ENCODE measurements around the gene C17orf113.

DNA sequence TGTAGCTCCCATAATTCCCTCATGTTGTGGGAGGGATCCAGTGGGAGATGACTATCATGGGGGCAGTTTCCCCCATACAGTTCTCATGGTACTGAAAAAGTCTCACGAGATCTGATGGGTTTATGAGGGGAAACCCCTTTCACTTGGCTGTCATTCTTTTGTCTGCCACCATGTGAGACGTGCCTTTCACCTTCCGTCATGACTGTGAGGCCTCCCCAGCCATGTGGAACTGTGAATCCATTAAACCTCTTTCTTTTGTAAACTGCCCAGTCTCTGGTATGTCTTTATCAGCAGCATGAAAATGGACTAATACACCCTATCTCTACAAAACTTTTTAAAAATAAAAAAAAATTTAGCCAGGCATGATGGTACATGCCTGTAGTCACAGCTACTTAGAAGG is 6.2 kb upstream of the C17orf113 start:
- TF ChIP-seq, protein P1, sequence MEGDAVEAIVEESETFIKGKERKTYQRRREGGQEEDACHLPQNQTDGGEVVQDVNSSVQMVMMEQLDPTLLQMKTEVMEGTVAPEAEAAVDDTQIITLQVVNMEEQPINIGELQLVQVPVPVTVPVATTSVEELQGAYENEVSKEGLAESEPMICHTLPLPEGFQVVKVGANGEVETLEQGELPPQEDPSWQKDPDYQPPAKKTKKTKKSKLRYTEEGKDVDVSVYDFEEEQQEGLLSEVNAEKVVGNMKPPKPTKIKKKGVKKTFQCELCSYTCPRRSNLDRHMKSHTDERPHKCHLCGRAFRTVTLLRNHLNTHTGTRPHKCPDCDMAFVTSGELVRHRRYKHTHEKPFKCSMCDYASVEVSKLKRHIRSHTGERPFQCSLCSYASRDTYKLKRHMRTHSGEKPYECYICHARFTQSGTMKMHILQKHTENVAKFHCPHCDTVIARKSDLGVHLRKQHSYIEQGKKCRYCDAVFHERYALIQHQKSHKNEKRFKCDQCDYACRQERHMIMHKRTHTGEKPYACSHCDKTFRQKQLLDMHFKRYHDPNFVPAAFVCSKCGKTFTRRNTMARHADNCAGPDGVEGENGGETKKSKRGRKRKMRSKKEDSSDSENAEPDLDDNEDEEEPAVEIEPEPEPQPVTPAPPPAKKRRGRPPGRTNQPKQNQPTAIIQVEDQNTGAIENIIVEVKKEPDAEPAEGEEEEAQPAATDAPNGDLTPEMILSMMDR (IDR thresholded peaks at IDR 0.05) = no peak
- TF ChIP-seq, protein P2, sequence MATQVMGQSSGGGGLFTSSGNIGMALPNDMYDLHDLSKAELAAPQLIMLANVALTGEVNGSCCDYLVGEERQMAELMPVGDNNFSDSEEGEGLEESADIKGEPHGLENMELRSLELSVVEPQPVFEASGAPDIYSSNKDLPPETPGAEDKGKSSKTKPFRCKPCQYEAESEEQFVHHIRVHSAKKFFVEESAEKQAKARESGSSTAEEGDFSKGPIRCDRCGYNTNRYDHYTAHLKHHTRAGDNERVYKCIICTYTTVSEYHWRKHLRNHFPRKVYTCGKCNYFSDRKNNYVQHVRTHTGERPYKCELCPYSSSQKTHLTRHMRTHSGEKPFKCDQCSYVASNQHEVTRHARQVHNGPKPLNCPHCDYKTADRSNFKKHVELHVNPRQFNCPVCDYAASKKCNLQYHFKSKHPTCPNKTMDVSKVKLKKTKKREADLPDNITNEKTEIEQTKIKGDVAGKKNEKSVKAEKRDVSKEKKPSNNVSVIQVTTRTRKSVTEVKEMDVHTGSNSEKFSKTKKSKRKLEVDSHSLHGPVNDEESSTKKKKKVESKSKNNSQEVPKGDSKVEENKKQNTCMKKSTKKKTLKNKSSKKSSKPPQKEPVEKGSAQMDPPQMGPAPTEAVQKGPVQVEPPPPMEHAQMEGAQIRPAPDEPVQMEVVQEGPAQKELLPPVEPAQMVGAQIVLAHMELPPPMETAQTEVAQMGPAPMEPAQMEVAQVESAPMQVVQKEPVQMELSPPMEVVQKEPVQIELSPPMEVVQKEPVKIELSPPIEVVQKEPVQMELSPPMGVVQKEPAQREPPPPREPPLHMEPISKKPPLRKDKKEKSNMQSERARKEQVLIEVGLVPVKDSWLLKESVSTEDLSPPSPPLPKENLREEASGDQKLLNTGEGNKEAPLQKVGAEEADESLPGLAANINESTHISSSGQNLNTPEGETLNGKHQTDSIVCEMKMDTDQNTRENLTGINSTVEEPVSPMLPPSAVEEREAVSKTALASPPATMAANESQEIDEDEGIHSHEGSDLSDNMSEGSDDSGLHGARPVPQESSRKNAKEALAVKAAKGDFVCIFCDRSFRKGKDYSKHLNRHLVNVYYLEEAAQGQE (IDR thresholded peaks at IDR 0.05; ENCODE audit: insufficient read depth in 1 of 2, low read depth in 2 of 2, low read length in 1 of 2) = no peak
- TF ChIP-seq POLR2AphosphoS5 (IDR thresholded peaks at IDR 0.05; ENCODE audit: low read depth, low read length) = no peak
- TF ChIP-seq SIN3A (IDR thresholded peaks at IDR 0.05; ENCODE audit: borderline replicate concordance, insufficient read depth, low read depth, low read length) = no peak

Data from Panc1 (cell line).